ENCODE measurements around the gene RFNG. TPM values are rescaled to one million over a fixed set of nuclear protein-coding genes. Genes with fewer than 3 reads are reported as not detected.

RFNG gene
- total RNA-seq, 1 experiment from 2014 or later: 46.7 TPM

DNA sequence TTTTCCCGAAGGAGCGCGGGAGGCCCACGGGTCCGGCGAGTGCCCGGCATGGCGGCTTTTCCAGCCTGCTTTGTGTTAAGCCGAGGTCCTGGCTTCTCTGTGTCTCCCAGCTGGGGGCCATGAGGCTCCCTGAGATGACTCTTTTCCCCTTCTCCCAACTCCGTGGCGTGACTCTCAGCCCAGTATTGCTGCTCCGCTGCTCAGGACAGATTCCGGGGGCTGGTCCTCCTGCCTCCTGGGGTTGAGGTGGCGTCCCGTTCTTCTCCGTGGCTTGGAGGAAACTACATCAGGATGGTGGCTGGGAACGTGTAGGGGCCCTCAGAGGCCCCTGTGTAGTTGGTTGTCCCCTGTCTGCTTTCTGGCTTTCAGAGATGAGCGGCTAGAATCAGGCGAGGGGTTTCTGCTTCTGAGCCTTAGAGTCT lies 1.0 kb upstream of the RFNG start:
- CTCF ChIA-PET: interaction anchor here (0.7 kb wide), 1 partner anchor 93 kb away, joined by 3 read pairs; no protein-coding TSS in a partner anchor
- Histone ChIP-seq H3K4me3 (ENCODE audit: low read length) (peak overlapping the region; percentile 100), H2AFZ (ENCODE audit: low read length) (no peak overlapping the region), H3K27me3 (ENCODE audit: low read length) (no peaks in the 10 kb centered on the region), H3K79me2 (ENCODE audit: low read length) (peaks cover 28% of the 10 kb centered on the region), H3K9ac (ENCODE audit: low read length) (peak overlapping the region; percentile 92), H3K9me2 (replicated peaks; ENCODE audit: low read length) (no peaks in the 10 kb centered on the region), H3K9me3 (ENCODE audit: low read length) (no peaks in the 10 kb centered on the region), H4K20me1 (ENCODE audit: low read length) (no peaks in the 10 kb centered on the region), H3K4me1 (ENCODE audit: insufficient read depth, low read length) (peaks cover 8% of the 10 kb centered on the region; the same call in 1 of the 2 replicates), H3K36me3 (ENCODE audit: low read depth, low read length) (peaks cover 16% of the 10 kb centered on the region), H3K4me2 (ENCODE audit: low read length) (peak overlapping the region; percentile 99), H3K27ac (ENCODE audit: low read length) (no peak overlapping the region), H3F3A (ENCODE audit: low read length, unreplicated experiment) (no peaks in the 10 kb centered on the region)
- POLR2A ChIA-PET (ENCODE audit: unreplicated experiment): interaction anchor here (0.7 to 1.0 kb wide), 2 partner anchors 12 to 15 kb away, joined by 3 to 5 read pairs; partner anchors contain the start of gene DCXR
- TF ChIP-seq EZH2phosphoT487 (IDR thresholded peaks at IDR 0.05; ENCODE audit: borderline replicate concordance, low read length): no peak
- TF ChIP-seq EZH2 (IDR thresholded peaks at IDR 0.05; ENCODE audit: low read length, unreplicated experiment): no peak
- TF ChIP-seq, protein P1, sequence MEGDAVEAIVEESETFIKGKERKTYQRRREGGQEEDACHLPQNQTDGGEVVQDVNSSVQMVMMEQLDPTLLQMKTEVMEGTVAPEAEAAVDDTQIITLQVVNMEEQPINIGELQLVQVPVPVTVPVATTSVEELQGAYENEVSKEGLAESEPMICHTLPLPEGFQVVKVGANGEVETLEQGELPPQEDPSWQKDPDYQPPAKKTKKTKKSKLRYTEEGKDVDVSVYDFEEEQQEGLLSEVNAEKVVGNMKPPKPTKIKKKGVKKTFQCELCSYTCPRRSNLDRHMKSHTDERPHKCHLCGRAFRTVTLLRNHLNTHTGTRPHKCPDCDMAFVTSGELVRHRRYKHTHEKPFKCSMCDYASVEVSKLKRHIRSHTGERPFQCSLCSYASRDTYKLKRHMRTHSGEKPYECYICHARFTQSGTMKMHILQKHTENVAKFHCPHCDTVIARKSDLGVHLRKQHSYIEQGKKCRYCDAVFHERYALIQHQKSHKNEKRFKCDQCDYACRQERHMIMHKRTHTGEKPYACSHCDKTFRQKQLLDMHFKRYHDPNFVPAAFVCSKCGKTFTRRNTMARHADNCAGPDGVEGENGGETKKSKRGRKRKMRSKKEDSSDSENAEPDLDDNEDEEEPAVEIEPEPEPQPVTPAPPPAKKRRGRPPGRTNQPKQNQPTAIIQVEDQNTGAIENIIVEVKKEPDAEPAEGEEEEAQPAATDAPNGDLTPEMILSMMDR (conservative IDR thresholded peaks at IDR 0.05; ENCODE audit: low read depth, low read length): no peak
- DNase-seq (no peak), ATAC-seq (peak; percentile 3; the same call in 1 of the 2 replicates)
- BruUV-seq (replicated peaks): no TSS peak
- intact Hi-C loops (cut with micrococcal nuclease): no loop called here

DNA sequence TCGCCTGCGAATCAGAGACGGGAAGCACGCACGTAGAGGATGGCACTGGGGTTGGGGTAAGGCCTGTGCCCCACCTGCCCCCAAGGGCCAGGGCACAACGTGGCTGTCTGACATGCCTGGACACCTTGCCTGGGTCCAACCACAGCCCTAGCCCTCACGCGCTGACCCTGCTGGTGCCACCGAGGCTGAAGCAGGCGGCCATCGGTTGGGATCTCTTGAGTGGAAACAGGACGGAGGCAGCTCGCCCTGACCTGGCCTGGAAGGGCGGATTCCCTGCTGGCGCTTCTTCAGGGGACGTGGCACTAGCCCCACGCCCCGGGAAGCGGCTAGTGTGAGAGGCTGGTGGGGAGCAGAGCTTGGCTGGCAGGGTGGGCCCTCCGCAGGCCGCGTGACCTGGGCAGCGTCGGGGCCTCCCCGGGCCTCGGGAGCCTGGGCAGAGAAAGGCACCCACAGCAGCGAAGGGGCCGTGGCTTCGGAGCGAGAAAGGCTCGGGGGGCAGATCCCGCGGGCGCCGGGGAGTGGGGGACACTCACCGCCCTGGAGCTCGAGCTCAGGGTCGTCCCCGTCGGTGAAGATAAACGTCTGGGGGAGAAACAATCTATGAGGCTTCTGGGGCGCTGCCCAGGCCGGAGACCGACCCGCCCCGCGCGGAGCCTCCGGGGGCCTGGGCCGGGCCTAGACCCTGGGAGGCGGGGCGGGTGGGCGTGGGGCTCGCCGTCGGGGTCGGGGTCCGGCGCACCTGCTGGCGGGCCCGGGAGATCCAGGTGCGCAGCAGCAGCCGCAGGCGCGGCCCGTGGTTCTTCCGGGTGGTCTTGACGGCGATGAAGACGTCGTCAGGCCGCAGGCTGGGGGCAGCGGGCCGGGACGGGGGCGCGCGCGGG lies 610 bp downstream of the RFNG start:
- peaks cover 8% of the 10 kb centered on the region; the same call in 1 of the 2 replicates for H3K4me1 ChIP-seq (ENCODE audit: insufficient read depth, low read length)
- H4K20me1 ChIP-seq (ENCODE audit: low read length): no peaks in the 10 kb centered on the region
- TF ChIP-seq EZH2 (IDR thresholded peaks at IDR 0.05; ENCODE audit: low read length, unreplicated experiment): no peak
- no peak for TF ChIP-seq EZH2phosphoT487 (IDR thresholded peaks at IDR 0.05; ENCODE audit: borderline replicate concordance, low read length)
- TF ChIP-seq, protein P1 (conservative IDR thresholded peaks at IDR 0.05; ENCODE audit: low read depth, low read length): no peak
- no peaks in the 10 kb centered on the region for H3K27me3 ChIP-seq (ENCODE audit: low read length)
- no TSS peak for BruUV-seq (replicated peaks)
- peak overlapping the region; percentile 68 for H3K9ac ChIP-seq (ENCODE audit: low read length)
- H3K27ac ChIP-seq (ENCODE audit: low read length): no peak overlapping the region
- intact Hi-C loops (cut with micrococcal nuclease): no loop called here
- H3K9me2 ChIP-seq (replicated peaks; ENCODE audit: low read length): no peaks in the 10 kb centered on the region
- DNase-seq (no peak), ATAC-seq (peak; percentile 6; the same call in 1 of the 2 replicates)
- 0 out of 2 replicates have a peak overlapping the region, but pooled peaks have one; percentile 48 for H2AFZ ChIP-seq (ENCODE audit: low read length)
- H3K4me3 ChIP-seq (ENCODE audit: low read length): peak overlapping the region; percentile 81
- H3K4me2 ChIP-seq (ENCODE audit: low read length): peak overlapping the region; percentile 97
- H3K36me3 ChIP-seq (ENCODE audit: low read depth, low read length): peaks cover 2% of the 10 kb centered on the region
- H3K79me2 ChIP-seq (ENCODE audit: low read length): peaks cover 28% of the 10 kb centered on the region
- no peaks in the 10 kb centered on the region for H3K9me3 ChIP-seq (ENCODE audit: low read length)
- ChIA-PET POLR2A (ENCODE audit: unreplicated experiment) (interaction anchor here (0.6 kb wide), 1 partner anchor 22 kb away, joined by 5 read pairs; no protein-coding TSS in a partner anchor), CTCF (interaction anchor here (0.6 kb wide), 1 partner anchor 14 kb away, joined by 3 read pairs; no protein-coding TSS in a partner anchor)
- H3F3A ChIP-seq (ENCODE audit: low read length, unreplicated experiment): no peaks in the 10 kb centered on the region
